Liver (tissue), 9 donors: ENCODE data around the gene ZNF512. TPM values are rescaled to one million over a fixed set of nuclear protein-coding genes. Genes with fewer than 3 reads are reported as not detected.

Experiments
- DNase-seq: peaks from one replicate; pipeline ENCODE4 v3.0.0-alpha.2; 2017; ENCODE audit warnings: low spot score
- H3K27ac ChIP-seq, 2 donors: one replicate each; pipeline ENCODE4 v1.7.0; 2013; ENCODE audit warnings: inconsistent platforms in 2 of 2, low read length in 2 of 2, control low read depth in 1 of 2, low read depth in 1 of 2, mild to moderate bottlenecking in 1 of 2
- H3K27me3 ChIP-seq, 4 donors: one replicate each; pipeline versions ENCODE4 v1.6.1 to v1.7.0; 2013; ENCODE audit warnings: low read length in 3 of 4, inconsistent platforms in 1 of 4, mild to moderate bottlenecking in 1 of 4, moderate library complexity in 1 of 4; ENCODE audit not compliant: control insufficient read depth in 4 of 4, insufficient read depth in 4 of 4
- H3K36me3 ChIP-seq, 4 donors: one replicate each; pipeline versions ENCODE4 v1.6.1 to v1.7.0; 2013; ENCODE audit warnings: low read length in 3 of 4, mild to moderate bottlenecking in 3 of 4, low read depth in 1 of 4, moderate library complexity in 1 of 4; ENCODE audit not compliant: control insufficient read depth in 4 of 4, insufficient read depth in 3 of 4
- H3K4me1 ChIP-seq, 4 donors: one replicate each; pipeline versions ENCODE4 v1.6.1 to v1.7.0; 2013; ENCODE audit warnings: low read length in 3 of 4, mild to moderate bottlenecking in 3 of 4, moderate library complexity in 1 of 4; ENCODE audit not compliant: control insufficient read depth in 4 of 4, insufficient read depth in 4 of 4
- H3K4me3 ChIP-seq, 3 donors: one replicate each; pipeline versions ENCODE4 v1.6.1 to v1.7.0; 2013; ENCODE audit warnings: low read length in 3 of 3, control low read depth in 1 of 3, low read depth in 1 of 3, mild to moderate bottlenecking in 1 of 3
- H3K9ac ChIP-seq, 2 donors: one replicate each; pipeline ENCODE4 v1.7.0; 2013; ENCODE audit warnings: low read length in 2 of 2, mild to moderate bottlenecking in 2 of 2, moderate library complexity in 2 of 2, control low read depth in 1 of 2, low read depth in 1 of 2
- H3K9me3 ChIP-seq, 4 donors: one replicate each; pipeline versions ENCODE4 v1.6.1 to v1.7.0; 2013; ENCODE audit warnings: low read length in 3 of 4; ENCODE audit not compliant: control insufficient read depth in 4 of 4
- CTCF ChIP-seq: fragments of 150-350 bp; IDR thresholded peaks from 2 replicates; pipeline ENCODE4 v1.5.1; 2017; ENCODE audit warnings: improper control_type of control experiment, low read depth, low read length; ENCODE audit not compliant: missing input control
- EGR1 ChIP-seq, 2 donors: IDR thresholded peaks; 2 replicates each; pipeline ENCODE4 v1.6.1; 2016 to 2018; ENCODE audit warnings: antibody characterized with exemption in 2 of 2, low read depth in 2 of 2
- FOXA2 ChIP-seq: IDR thresholded peaks from 2 replicates; pipeline ENCODE4 v1.6.1; 2016; ENCODE audit warnings: antibody characterized with exemption
- GABPA ChIP-seq, 2 donors: IDR thresholded peaks in 1 of 2; conservative IDR thresholded peaks in 1 of 2; 2 replicates each; pipeline ENCODE4 v1.6.1; 2016; ENCODE audit warnings: antibody characterized with exemption in 2 of 2, mild to moderate bottlenecking in 1 of 2, moderate library complexity in 1 of 2
- HNF4A ChIP-seq, 2 donors: conservative IDR thresholded peaks; 2 replicates each; pipeline ENCODE4 v1.6.1; 2016; ENCODE audit warnings: antibody characterized with exemption in 2 of 2, mild to moderate bottlenecking in 2 of 2
- HNF4G ChIP-seq: IDR thresholded peaks from 2 replicates; pipeline ENCODE4 v1.6.1; 2016; ENCODE audit warnings: antibody characterized with exemption
- JUND ChIP-seq, 2 donors: IDR thresholded peaks; 2 replicates each; pipeline ENCODE4 v1.6.1; 2016; ENCODE audit warnings: antibody characterized with exemption in 2 of 2
- MAX ChIP-seq: IDR thresholded peaks from 2 replicates; pipeline ENCODE4 v1.6.1; 2016; ENCODE audit warnings: antibody characterized with exemption
- NR2F2 ChIP-seq: IDR thresholded peaks from 2 replicates; pipeline ENCODE4 v1.6.1; 2016; ENCODE audit warnings: antibody characterized with exemption
- RAD21 ChIP-seq, 2 donors: IDR thresholded peaks; 2 replicates each; pipeline ENCODE4 v1.6.1; 2016; ENCODE audit warnings: antibody characterized with exemption in 2 of 2, mild to moderate bottlenecking in 2 of 2
- RXRA ChIP-seq, 2 donors: IDR thresholded peaks; 2 replicates each; pipeline ENCODE4 v1.6.1; 2017 to 2018; ENCODE audit warnings: antibody characterized with exemption in 2 of 2, mild to moderate bottlenecking in 1 of 2
- TAF1 ChIP-seq: conservative IDR thresholded peaks from 2 replicates; pipeline ENCODE4 v1.6.1; 2016; ENCODE audit warnings: antibody characterized with exemption, mild to moderate bottlenecking
- YY1 ChIP-seq: IDR thresholded peaks from 2 replicates; pipeline ENCODE4 v1.6.1; 2016; ENCODE audit warnings: antibody characterized with exemption, mild to moderate bottlenecking
- WGBS: extraction: QIAGEN DNeasy Blood & Tissue Kit; methylation state at CpG from one replicate; pipeline ENCODE4 v1.1.7; 2013; 5-methylcytosine and 5-hydroxymethylcytosine counted together
- polyA plus RNA-seq, 2 donors: library from polyadenylated mRNA; stranded (reverse) in 1 of 2; unstranded in 1 of 2; fragments of 200-250 nt in 1 of 2; fragments of >200 nt in 1 of 2; fragmentation: Nextera tagmentation in 1 of 2; extraction: Ambion mirVana in 1 of 2; gene quantifications; one replicate each; pipeline versions ENCODE4 v1.2.1 to v1.2.3, GENCODE V29; 2013 to 2015
- total RNA-seq, 2 donors: library from RNA; depleted of rRNA; stranded (reverse); fragments of >200 nt; gene quantifications; one replicate each; pipeline ENCODE4 v1.2.3, GENCODE V29; 2014
- TF ChIP-seq, protein P1 (sequence below): IDR thresholded peaks from 2 replicates; pipeline ENCODE4 v1.6.1; 2016; ENCODE audit warnings: antibody characterized with exemption
- TF ChIP-seq, protein P2 (sequence below): IDR thresholded peaks from 2 replicates; pipeline ENCODE4 v1.6.1; 2016; ENCODE audit warnings: antibody characterized with exemption
- donor health status: healthy.
- donor health status: healthy.
- donor health status: healthy.
- donor health status: healthy.
- donor health status: healthy.

ZNF512 gene
- total and polyA plus RNA-seq, 4 donors: 3.3 to 13.0 (median 7.1) TPM

DNA sequence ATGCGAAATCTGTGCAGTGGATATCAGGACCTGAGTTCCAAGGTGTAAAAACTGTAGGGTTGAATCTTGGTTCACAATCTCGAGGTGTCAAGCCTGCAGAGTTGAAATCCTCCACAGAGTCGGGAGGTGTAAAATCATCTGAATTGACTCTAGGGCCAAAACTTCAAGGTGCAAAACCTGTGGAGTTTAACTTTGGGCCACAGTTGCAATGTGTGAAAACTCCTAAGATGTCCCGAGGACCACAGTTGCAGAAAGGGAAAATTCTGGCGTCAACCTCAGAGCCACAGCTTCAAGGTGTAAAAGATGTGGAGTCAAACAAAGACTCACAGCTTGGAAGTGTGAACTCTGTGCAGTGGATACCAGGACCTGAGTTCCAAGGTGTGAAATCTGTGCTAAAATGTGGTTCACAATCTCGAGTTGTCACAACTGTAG is 9.8 kb upstream of the ZNF512 start:
- H3K9me3 ChIP-seq: peaks cover 19 to 52% (median 37%) of the 10 kb centered on the region in 4 donors
- 72% methylated on average over 6 of the region's 6 CpGs for WGBS

GRCh38 chr2:27573452-27573851 is 9.4 kb upstream of the ZNF512 start:
- Histone ChIP-seq H3K36me3 (no peaks in the 10 kb centered on the region), H3K27me3 (no peaks in the 10 kb centered on the region), H3K9ac (no peak overlapping the region), H3K4me3 (peak overlapping the region in 1 of 3 donors; percentile 22), H3K27ac (no peak overlapping the region), H3K4me1 (no peaks in the 10 kb centered on the region), H3K9me3 (peaks cover 19 to 56% (median 39%) of the 10 kb centered on the region in 4 donors)
- no peak for DNase-seq
- 86% methylated on average over 3 of the region's 3 CpGs for WGBS
- no peak for TF ChIP-seq FOXA2
- TF ChIP-seq, protein P1, sequence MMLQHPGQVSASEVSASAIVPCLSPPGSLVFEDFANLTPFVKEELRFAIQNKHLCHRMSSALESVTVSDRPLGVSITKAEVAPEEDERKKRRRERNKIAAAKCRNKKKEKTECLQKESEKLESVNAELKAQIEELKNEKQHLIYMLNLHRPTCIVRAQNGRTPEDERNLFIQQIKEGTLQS: no peak
- TF ChIP-seq YY1: no peak
- no peak for TF ChIP-seq CTCF
- TF ChIP-seq RXRA (IDR thresholded peaks at IDR 0.05): no peak
- no peak for TF ChIP-seq TAF1
- TF ChIP-seq, protein P2, sequence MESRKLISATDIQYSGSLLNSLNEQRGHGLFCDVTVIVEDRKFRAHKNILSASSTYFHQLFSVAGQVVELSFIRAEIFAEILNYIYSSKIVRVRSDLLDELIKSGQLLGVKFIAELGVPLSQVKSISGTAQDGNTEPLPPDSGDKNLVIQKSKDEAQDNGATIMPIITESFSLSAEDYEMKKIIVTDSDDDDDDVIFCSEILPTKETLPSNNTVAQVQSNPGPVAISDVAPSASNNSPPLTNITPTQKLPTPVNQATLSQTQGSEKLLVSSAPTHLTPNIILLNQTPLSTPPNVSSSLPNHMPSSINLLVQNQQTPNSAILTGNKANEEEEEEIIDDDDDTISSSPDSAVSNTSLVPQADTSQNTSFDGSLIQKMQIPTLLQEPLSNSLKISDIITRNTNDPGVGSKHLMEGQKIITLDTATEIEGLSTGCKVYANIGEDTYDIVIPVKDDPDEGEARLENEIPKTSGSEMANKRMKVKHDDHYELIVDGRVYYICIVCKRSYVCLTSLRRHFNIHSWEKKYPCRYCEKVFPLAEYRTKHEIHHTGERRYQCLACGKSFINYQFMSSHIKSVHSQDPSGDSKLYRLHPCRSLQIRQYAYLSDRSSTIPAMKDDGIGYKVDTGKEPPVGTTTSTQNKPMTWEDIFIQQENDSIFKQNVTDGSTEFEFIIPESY: no peak
- no peak for TF ChIP-seq HNF4A (conservative IDR thresholded peaks at IDR 0.05)
- no peak for TF ChIP-seq EGR1 (IDR thresholded peaks at IDR 0.05; ENCODE audit: low read depth in 2 of 2)
- no peak for TF ChIP-seq MAX
- TF ChIP-seq NR2F2: no peak
- TF ChIP-seq GABPA (IDR thresholded peaks at IDR 0.05 in 1 of 2, conservative IDR thresholded peaks at IDR 0.05 in 1 of 2): no peak
- TF ChIP-seq HNF4G: no peak
- no peak for TF ChIP-seq JUND (IDR thresholded peaks at IDR 0.05)

More for the DNA sequence above, 9.8 kb upstream of the ZNF512 start:
- H3K27ac ChIP-seq: no peak overlapping the region
- TF ChIP-seq RXRA (IDR thresholded peaks at IDR 0.05): no peak
- TF ChIP-seq HNF4A (conservative IDR thresholded peaks at IDR 0.05): no peak
- TF ChIP-seq FOXA2: no peak
- TF ChIP-seq GABPA (IDR thresholded peaks at IDR 0.05 in 1 of 2, conservative IDR thresholded peaks at IDR 0.05 in 1 of 2): no peak
- TF ChIP-seq CTCF: no peak
- no peak for TF ChIP-seq NR2F2
- TF ChIP-seq, protein P2: no peak
- TF ChIP-seq RAD21 (IDR thresholded peaks at IDR 0.05): no peak
- no peak for TF ChIP-seq JUND (IDR thresholded peaks at IDR 0.05)
- no peaks in the 10 kb centered on the region for H3K27me3 ChIP-seq
- H3K36me3 ChIP-seq: no peaks in the 10 kb centered on the region
- no peak overlapping the region for H3K9ac ChIP-seq
- no peak for DNase-seq
- H3K4me3 ChIP-seq: no peak overlapping the region
- no peaks in the 10 kb centered on the region for H3K4me1 ChIP-seq
